ENCODE measurements around the gene CEP78. TPM values are rescaled to one million over a fixed set of nuclear protein-coding genes. Genes with fewer than 3 reads are reported as not detected.
A peak's percentile ranks its signal among the peaks of the same experiment; 100 is the strongest.
"Not testable (repeated sequence)": the region's sequence is repeated elsewhere in the genome, so short reads cannot be mapped to it uniquely, and the experiment has no call there.

The CEP78 gene
- total and polyA plus RNA-seq, 3 experiments from 2014 or later: 29.4 to 44.1 (median 37.9) TPM

- Mint-ChIP-seq H3K9me3 (peaks cover 44 to 66% (median 60%) of the 10 kb centered on the region in 5 donors), H3K4me3 (peak overlapping the region in 6 of 7 donors; percentile 69 to 85 (median 70))
- not testable (repeated sequence) for H3K27ac ChIP-seq (ENCODE audit: low read depth, low read length)
Observed at GRCh38 chr9:78201158-78201777, 34.6 kb upstream of the CEP78 start.

GRCh38 chr9:78207319-78207718 is 28.6 kb upstream of the CEP78 start:
- Mint-ChIP-seq H3K9me3 (peaks cover 15 to 47% (median 42%) of the 10 kb centered on the region in 5 donors), H3K36me3 (peaks cover 8 to 45% (median 24%) of the 10 kb centered on the region in 3 donors), H3K4me3 (no peak overlapping the region), H3K27me3 (no peaks in the 10 kb centered on the region), H3K4me1 (peaks cover 42 to 59% (median 51%) of the 10 kb centered on the region in 3 donors), H3K27ac (no peak overlapping the region)
- DNase-seq: no peak
- H3K36me3 ChIP-seq (ENCODE audit: insufficient read depth, low read length): no peaks in the 10 kb centered on the region
- ChIA-PET POLR2A (no interaction called here), CTCF (interaction anchor here (1.3 kb wide), 1 partner anchor 230 kb away, joined by 3 read pairs; no protein-coding TSS in a partner anchor)
- no peak overlapping the region for H3K27ac ChIP-seq (ENCODE audit: low read depth, low read length)
- peaks cover 13% of the 10 kb centered on the region for H3K9me3 ChIP-seq (ENCODE audit: low read length)
- no peak overlapping the region for H3K4me3 ChIP-seq (ENCODE audit: low read length)
- H3K4me1 ChIP-seq (ENCODE audit: insufficient read depth, low read length): peaks cover 24% of the 10 kb centered on the region
- H3K27me3 ChIP-seq (ENCODE audit: insufficient read depth, low read length, poor library complexity, severe bottlenecking): no peaks in the 10 kb centered on the region

More at GRCh38 chr9:78201158-78201777, 34.6 kb upstream of the CEP78 start:
- Mint-ChIP-seq H3K27ac (peak overlapping the region; percentile 78 to 98 (median 83)), H3K4me1 (peaks cover 31 to 48% (median 37%) of the 10 kb centered on the region in 3 donors), H3K36me3 (peaks cover 20 to 69% (median 45%) of the 10 kb centered on the region in 3 donors)
- peaks cover 25% of the 10 kb centered on the region for H3K9me3 ChIP-seq (ENCODE audit: low read length)
- H3K4me1 ChIP-seq (ENCODE audit: insufficient read depth, low read length): peaks cover 27% of the 10 kb centered on the region
- ChIA-PET CTCF (interaction anchor here (0.8 to 2.2 kb wide), 9 partner anchors 10 to 744 kb away, joined by 3 to 13 read pairs (median 5); no protein-coding TSS in a partner anchor), POLR2A (interaction anchor here (1.1 to 2.0 kb wide), 3 partner anchors 9 to 82 kb away, joined by 3 to 7 read pairs (median 4); no protein-coding TSS in a partner anchor)
- peak overlapping the region; percentile 44 for H3K4me3 ChIP-seq (ENCODE audit: low read length)
- H3K36me3 ChIP-seq (ENCODE audit: insufficient read depth, low read length); H3K27me3 Mint-ChIP-seq; H3K27me3 ChIP-seq (ENCODE audit: insufficient read depth, low read length, poor library complexity, severe bottlenecking): not testable (repeated sequence)
- peak; percentile 36 to 76 (median 52) for DNase-seq

- H3K27ac Mint-ChIP-seq: peak overlapping the region in 1 of 8 donors; percentile 49
- peaks cover 8 to 39% (median 19%) of the 10 kb centered on the region in 3 donors for H3K36me3 Mint-ChIP-seq
- POLR2A ChIA-PET: no interaction called here
- no peak for DNase-seq
- peaks cover 46 to 59% (median 54%) of the 10 kb centered on the region in 3 donors for H3K4me1 Mint-ChIP-seq
- H3K4me3 Mint-ChIP-seq: no peak overlapping the region
- Histone ChIP-seq H3K9me3 (ENCODE audit: low read length) (peaks cover 10% of the 10 kb centered on the region), H3K4me1 (ENCODE audit: insufficient read depth, low read length) (peaks cover 29% of the 10 kb centered on the region), H3K27me3 (ENCODE audit: insufficient read depth, low read length, poor library complexity, severe bottlenecking) (no peaks in the 10 kb centered on the region), H3K27ac (ENCODE audit: low read depth, low read length) (no peak overlapping the region), H3K4me3 (ENCODE audit: low read length) (no peak overlapping the region), H3K36me3 (ENCODE audit: insufficient read depth, low read length) (no peaks in the 10 kb centered on the region)
- H3K27me3 Mint-ChIP-seq: no peaks in the 10 kb centered on the region
- CTCF ChIA-PET: interaction anchor here (1.3 kb wide), 1 partner anchor 230 kb away, joined by 3 read pairs; no protein-coding TSS in a partner anchor
- peaks cover 12 to 41% (median 36%) of the 10 kb centered on the region in 5 donors for H3K9me3 Mint-ChIP-seq
Observed at GRCh38 chr9:78207901-78208300, 28.0 kb upstream of the CEP78 start.

DNA sequence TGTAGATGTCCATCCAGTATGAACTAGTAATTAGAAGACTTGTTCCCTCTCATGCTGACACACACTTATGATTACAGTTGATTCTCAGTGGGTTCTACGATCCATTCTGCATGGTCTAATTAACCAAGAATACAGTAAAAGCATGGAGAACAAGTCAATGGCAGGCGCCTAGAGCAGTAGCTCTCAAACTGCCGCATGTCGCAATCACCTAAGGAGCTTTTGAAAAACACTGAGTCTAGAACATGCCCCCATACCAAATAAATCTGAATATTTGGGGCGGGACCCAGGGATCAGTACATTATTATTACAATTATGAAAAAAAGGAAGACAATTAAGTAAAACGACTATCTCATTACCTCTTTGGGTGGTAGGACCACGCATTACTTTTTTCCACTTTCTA is 26.7 kb upstream of the CEP78 start:
- H3K36me3 Mint-ChIP-seq: peaks cover 4 to 27% (median 8%) of the 10 kb centered on the region in 3 donors
- Histone ChIP-seq H3K27me3 (ENCODE audit: insufficient read depth, low read length, poor library complexity, severe bottlenecking) (no peaks in the 10 kb centered on the region), H3K4me1 (ENCODE audit: insufficient read depth, low read length) (peaks cover 40% of the 10 kb centered on the region), H3K27ac (ENCODE audit: low read depth, low read length) (no peak overlapping the region), H3K4me3 (ENCODE audit: low read length) (no peak overlapping the region), H3K36me3 (ENCODE audit: insufficient read depth, low read length) (no peaks in the 10 kb centered on the region), H3K9me3 (ENCODE audit: low read length) (peaks cover 3% of the 10 kb centered on the region)
- ChIA-PET CTCF (no interaction called here), POLR2A (no interaction called here)
- H3K27me3 Mint-ChIP-seq: no peaks in the 10 kb centered on the region
- no peak overlapping the region for H3K4me3 Mint-ChIP-seq
- no peak for DNase-seq
- H3K27ac Mint-ChIP-seq: peak overlapping the region in 7 of 8 donors; percentile 14 to 82 (median 64)
- H3K9me3 Mint-ChIP-seq: peaks cover 4 to 29% (median 24%) of the 10 kb centered on the region in 5 donors
- peaks cover 51 to 62% (median 59%) of the 10 kb centered on the region in 3 donors for H3K4me1 Mint-ChIP-seq

DNA sequence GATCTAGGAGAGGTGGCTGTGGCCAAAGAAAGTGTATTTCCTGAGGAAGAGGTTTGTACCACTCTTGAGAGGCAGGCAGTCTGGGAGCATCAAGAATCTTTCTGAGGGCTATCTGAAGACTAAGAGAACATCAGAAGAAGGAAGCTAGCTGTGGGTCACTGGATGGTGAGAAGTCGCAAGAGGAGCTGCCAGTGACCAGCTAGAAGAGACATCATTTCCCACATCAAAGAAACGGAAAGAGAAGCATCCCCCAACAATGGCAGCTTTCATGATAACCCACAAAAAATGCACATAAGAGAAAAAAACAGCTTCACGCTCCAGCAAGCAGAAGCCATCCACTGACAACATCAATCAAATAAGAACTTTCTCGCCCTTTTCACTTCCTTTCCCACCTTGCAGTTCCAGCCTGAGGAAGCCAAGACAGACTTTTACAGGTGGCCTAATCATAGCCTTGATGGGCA is 25.0 kb upstream of the CEP78 start:
- Histone ChIP-seq H3K27ac (ENCODE audit: low read depth, low read length) (peak overlapping the region; percentile 3), H3K9me3 (ENCODE audit: low read length) (no peaks in the 10 kb centered on the region), H3K4me3 (ENCODE audit: low read length) (peak overlapping the region; percentile 32), H3K27me3 (ENCODE audit: insufficient read depth, low read length, poor library complexity, severe bottlenecking) (no peaks in the 10 kb centered on the region), H3K4me1 (ENCODE audit: insufficient read depth, low read length) (peaks cover 40% of the 10 kb centered on the region), H3K36me3 (ENCODE audit: insufficient read depth, low read length) (no peaks in the 10 kb centered on the region)
- ChIA-PET POLR2A (interaction anchor here (0.7 to 1.3 kb wide), 2 partner anchors 10 kb away, joined by 3 to 7 read pairs; no protein-coding TSS in a partner anchor), CTCF (interaction anchor here (0.6 to 2.3 kb wide), 7 partner anchors 10 to 234 kb away, joined by 3 to 13 read pairs (median 3); no protein-coding TSS in a partner anchor)
- Mint-ChIP-seq H3K27me3 (no peaks in the 10 kb centered on the region), H3K27ac (peak overlapping the region; percentile 56 to 96 (median 82)), H3K4me1 (peaks cover 51 to 62% (median 59%) of the 10 kb centered on the region in 3 donors), H3K4me3 (peak overlapping the region; percentile 19 to 79 (median 62)), H3K36me3 (peaks cover 0 to 16% (median 0%) of the 10 kb centered on the region in 3 donors), H3K9me3 (peaks cover under 1 to 13% (median 8%) of the 10 kb centered on the region in 5 donors)
- DNase-seq: peak in 4 of 5 donors; percentile 5 to 64 (median 50)

- ChIA-PET CTCF (interaction anchor here (1.6 to 3.4 kb wide), 2 partner anchors 98 to 371 kb away, joined by 4 to 15 read pairs; no protein-coding TSS in a partner anchor), POLR2A (no interaction called here)
- no peaks in the 10 kb centered on the region for H3K9me3 ChIP-seq (ENCODE audit: low read length)
- Mint-ChIP-seq H3K4me1 (peaks cover 50 to 57% (median 55%) of the 10 kb centered on the region in 3 donors), H3K4me3 (no peak overlapping the region), H3K9me3 (no peaks in the 10 kb centered on the region), H3K27me3 (no peaks in the 10 kb centered on the region), H3K27ac (peak overlapping the region in 5 of 8 donors; percentile 26 to 90 (median 71)), H3K36me3 (no peaks in the 10 kb centered on the region)
- H3K27me3 ChIP-seq (ENCODE audit: insufficient read depth, low read length, poor library complexity, severe bottlenecking): no peaks in the 10 kb centered on the region
- H3K4me3 ChIP-seq (ENCODE audit: low read length): no peak overlapping the region
- peaks cover 40% of the 10 kb centered on the region for H3K4me1 ChIP-seq (ENCODE audit: insufficient read depth, low read length)
- no peak for DNase-seq
- H3K27ac ChIP-seq (ENCODE audit: low read depth, low read length): no peak overlapping the region
- H3K36me3 ChIP-seq (ENCODE audit: insufficient read depth, low read length): no peaks in the 10 kb centered on the region
Observed at GRCh38 chr9:78212868-78213267, 23.0 kb upstream of the CEP78 start.

GRCh38 chr9:78213712-78214111 is 22.2 kb upstream of the CEP78 start:
- peaks cover 40% of the 10 kb centered on the region for H3K4me1 ChIP-seq (ENCODE audit: insufficient read depth, low read length)
- CTCF ChIA-PET: interaction anchor here (0.9 to 3.4 kb wide), 8 partner anchors 10 to 372 kb away, joined by 3 to 15 read pairs (median 4); no protein-coding TSS in a partner anchor
- H3K27me3 Mint-ChIP-seq: peaks cover 0 to under 1% of the 10 kb centered on the region in 2 donors
- no peak overlapping the region for H3K4me3 ChIP-seq (ENCODE audit: low read length)
- H3K27ac ChIP-seq (ENCODE audit: low read depth, low read length): no peak overlapping the region
- H3K9me3 ChIP-seq (ENCODE audit: low read length): no peaks in the 10 kb centered on the region
- H3K4me3 Mint-ChIP-seq: peak overlapping the region in 1 of 7 donors; percentile 51
- POLR2A ChIA-PET: no interaction called here
- peaks cover 44 to 52% (median 47%) of the 10 kb centered on the region in 3 donors for H3K4me1 Mint-ChIP-seq
- no peaks in the 10 kb centered on the region for H3K36me3 Mint-ChIP-seq
- no peaks in the 10 kb centered on the region for H3K27me3 ChIP-seq (ENCODE audit: insufficient read depth, low read length, poor library complexity, severe bottlenecking)
- no peaks in the 10 kb centered on the region for H3K36me3 ChIP-seq (ENCODE audit: insufficient read depth, low read length)
- no peaks in the 10 kb centered on the region for H3K9me3 Mint-ChIP-seq
- peak in 2 of 5 donors; percentile 16 to 32 for DNase-seq
- H3K27ac Mint-ChIP-seq: peak overlapping the region in 3 of 8 donors; percentile 65 to 66 (median 66)
